Measurements from ENCODE around the gene RBM12.

The RBM12 gene

DNA sequence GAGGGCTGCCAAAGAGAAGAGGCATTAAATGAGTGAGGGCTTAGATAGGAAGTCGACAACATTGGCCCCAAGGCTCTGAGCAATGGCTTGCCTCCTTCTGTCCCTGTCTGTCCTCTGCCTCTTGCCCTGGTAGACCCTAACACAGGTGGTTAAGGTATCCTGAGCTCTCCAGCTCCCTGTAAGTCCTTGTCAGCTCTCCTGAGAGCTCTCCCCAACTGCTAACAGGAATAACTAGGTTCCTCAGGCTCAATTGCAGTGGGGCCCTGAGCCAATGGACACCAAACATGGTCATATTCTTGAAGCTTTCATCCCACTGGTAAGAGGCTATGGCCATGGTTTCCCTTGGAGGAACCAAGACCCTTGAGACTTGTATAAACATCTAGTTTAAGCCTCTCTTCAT lies 5.0 kb upstream of the RBM12 start:
- no peak for DNase-seq (ENCODE audit: low spot score)
- Histone ChIP-seq H3K4me3 (no peak overlapping the region), H3K27ac (no peak overlapping the region)
- TF ChIP-seq, protein P1, sequence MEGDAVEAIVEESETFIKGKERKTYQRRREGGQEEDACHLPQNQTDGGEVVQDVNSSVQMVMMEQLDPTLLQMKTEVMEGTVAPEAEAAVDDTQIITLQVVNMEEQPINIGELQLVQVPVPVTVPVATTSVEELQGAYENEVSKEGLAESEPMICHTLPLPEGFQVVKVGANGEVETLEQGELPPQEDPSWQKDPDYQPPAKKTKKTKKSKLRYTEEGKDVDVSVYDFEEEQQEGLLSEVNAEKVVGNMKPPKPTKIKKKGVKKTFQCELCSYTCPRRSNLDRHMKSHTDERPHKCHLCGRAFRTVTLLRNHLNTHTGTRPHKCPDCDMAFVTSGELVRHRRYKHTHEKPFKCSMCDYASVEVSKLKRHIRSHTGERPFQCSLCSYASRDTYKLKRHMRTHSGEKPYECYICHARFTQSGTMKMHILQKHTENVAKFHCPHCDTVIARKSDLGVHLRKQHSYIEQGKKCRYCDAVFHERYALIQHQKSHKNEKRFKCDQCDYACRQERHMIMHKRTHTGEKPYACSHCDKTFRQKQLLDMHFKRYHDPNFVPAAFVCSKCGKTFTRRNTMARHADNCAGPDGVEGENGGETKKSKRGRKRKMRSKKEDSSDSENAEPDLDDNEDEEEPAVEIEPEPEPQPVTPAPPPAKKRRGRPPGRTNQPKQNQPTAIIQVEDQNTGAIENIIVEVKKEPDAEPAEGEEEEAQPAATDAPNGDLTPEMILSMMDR (IDR thresholded peaks at IDR 0.05), result no peak

DNA sequence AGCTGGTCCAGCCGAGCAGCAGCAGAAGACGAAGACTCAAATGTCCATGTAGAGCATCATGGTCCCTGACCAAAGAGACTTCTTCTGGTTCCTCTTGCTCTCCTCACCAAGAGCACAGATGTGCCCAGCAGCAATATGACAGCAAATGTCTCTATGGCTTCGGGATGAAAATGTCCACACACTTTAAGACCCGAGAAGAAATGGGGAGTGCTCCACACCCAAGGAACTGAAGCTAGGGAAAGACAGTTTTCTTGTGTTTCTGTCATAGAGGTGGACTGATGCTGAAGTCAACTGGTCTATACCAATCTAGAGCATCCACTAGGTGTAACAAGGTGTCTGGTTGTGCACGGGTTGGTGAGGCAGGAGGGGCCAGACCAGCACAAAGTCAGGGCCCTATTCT lies 4.5 kb upstream of the RBM12 start:
- no peak for DNase-seq (ENCODE audit: low spot score)
- Histone ChIP-seq H3K27ac (no peak overlapping the region), H3K4me3 (no peak overlapping the region)
- TF ChIP-seq, protein P1 (IDR thresholded peaks at IDR 0.05), result no peak

DNA sequence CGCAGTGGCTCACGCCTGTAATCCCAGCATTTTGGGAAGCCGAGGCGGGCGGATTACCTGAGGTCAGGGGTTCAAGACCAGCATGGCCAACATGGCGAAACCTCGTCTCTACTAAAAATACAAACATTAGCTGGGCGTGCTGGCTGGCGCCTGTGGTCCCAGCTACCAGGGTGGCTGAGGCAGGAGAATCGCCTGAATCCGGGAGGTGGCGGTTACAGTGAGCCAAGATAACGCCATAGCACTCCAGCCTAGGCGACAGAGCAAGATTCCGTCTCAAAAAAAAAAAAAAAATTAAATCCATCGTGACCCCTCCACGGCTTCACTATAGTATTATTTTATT lies 1.2 kb upstream of the RBM12 start:
- Histone ChIP-seq H3K4me3 (no peak overlapping the region), H3K27ac (no peak overlapping the region)
- TF ChIP-seq, protein P1 (IDR thresholded peaks at IDR 0.05), result no peak
- DNase-seq (ENCODE audit: low spot score), result no peak

DNA sequence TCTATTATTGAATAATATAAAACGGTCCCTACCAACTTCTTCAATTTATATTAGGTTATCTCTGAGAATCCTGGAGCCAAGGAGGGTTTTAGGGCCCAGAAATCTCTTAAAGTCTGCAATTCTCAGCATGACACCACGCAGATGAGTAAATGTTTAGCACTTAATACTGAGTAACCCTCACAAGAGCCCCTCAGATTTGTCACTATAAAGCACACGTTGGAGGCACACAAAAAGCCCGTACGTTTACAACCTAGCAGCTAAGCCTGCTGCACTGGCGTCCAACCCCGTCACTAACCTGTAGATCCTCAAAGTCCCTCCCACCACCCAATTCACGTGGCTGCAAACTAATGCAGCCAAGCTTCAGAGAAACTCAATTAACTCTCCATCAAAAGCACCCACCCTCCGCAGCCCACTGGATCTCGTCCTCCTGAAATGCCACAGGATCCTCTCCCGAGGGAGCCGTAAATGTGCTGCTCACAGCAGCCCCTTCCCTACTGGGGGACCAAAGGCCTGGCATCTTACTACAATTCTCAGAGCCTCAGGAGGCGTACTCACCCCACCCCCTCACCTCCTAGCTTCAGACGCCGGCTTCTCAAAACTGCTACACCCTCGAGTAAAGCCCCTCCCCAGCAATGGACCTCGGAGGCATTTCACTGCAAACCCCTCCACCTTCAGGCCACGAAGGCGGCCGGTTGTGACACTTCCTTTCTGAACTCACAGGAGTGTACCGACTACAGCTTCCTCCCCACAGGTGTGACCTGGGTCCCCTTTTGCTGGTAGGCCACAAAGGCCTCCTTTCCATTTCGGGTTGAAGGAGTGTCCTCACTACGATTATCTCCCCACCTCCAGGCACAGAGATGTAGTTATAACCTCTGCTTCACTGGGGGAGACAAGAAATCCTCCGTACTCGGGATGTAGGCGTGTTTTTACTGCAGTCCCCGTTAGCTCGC lies 909 bp downstream of the RBM12 start:
- DNase-seq (ENCODE audit: low spot score), result peak; percentile 76
- peak overlapping the region; percentile 88 for H3K4me3 ChIP-seq
- TF ChIP-seq, protein P1 (IDR thresholded peaks at IDR 0.05), result no peak
- peak overlapping the region; percentile 97 for H3K27ac ChIP-seq

DNA sequence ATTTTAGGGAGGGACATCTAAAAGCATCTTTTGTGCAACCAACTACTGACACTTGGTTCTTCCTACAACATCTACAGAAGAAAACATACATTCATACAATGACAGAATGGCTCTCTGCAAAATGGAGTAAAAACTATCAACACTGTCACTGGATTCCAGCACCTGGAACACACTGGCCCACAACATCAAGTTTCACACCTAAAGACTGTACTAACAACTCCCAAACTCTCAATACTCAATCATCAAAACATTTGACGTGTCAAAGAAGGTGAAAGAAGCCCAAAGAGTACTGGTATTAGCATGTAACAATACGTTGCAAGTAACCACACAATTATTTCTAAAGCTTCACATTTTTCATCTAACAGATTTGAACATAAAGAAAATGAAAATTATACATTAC lies 2.1 kb downstream of the RBM12 start:
- TF ChIP-seq, protein P1 (IDR thresholded peaks at IDR 0.05), result no peak
- no peak for DNase-seq (ENCODE audit: low spot score)
- H3K4me3 ChIP-seq, result peak overlapping the region; percentile 88
- H3K27ac ChIP-seq, result peak overlapping the region; percentile 30 to 55

DNA sequence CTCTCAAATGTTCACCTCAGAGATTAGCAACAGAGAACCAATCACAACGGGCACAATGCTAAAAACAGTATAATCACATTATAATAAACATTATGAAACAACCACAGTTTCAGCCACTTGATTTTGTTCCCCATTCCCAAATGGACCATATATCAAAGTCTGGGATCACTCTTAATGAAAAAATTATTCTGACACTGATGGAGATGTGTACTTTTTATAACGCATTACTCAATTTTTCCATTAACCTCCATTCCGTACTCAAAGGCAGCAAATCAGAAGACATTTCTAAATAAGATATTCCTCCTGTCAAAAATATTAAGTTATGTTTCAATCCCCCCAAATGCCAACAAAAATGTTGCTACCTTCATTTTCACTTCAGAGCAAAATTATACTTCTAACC lies 2.8 kb downstream of the RBM12 start:
- Histone ChIP-seq H3K4me3 (peak overlapping the region; percentile 88), H3K27ac (peak overlapping the region; percentile 30 to 55)
- TF ChIP-seq, protein P1 (IDR thresholded peaks at IDR 0.05), result no peak
- DNase-seq (ENCODE audit: low spot score), result no peak

DNA sequence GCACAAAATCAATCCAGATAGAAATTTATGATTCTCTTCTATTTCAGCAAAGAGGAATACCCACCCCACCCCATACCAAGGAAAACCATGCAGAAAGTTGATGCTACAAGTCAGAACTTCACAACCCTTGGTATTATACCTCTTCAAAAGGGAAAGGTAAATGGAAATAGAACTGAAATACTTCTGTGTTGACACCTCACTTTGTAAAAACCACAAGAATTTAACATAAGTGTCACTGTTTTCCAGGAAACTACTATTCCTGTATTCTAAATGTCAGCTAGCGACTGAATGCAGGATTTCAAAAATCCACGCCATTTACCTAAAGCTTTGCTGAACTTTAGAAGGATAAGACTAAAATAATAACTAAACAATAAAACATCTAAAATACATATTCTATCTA lies 3.6 kb downstream of the RBM12 start:
- TF ChIP-seq, protein P1 (IDR thresholded peaks at IDR 0.05), result no peak
- Histone ChIP-seq H3K4me3 (peak overlapping the region; percentile 88), H3K27ac (peak overlapping the region in 1 of 2 donors; percentile 55)
- DNase-seq (ENCODE audit: low spot score), result no peak
